Gastroesophageal sphincter (tissue), 4 donors: ENCODE results near the gene ALPP. TPM values are rescaled to one million over a fixed set of nuclear protein-coding genes. Genes with fewer than 3 reads are reported as not detected.

ENCODE experiments used
- ATAC-seq: fragments of 150-250 bp; one replicate; pipeline ENCODE4 v1.9.1; 2016; ENCODE audit warnings: mild to moderate bottlenecking, moderate library complexity
- H3K27ac ChIP-seq, 4 donors: fragments of 200-600 bp; sonication (generic) in 3 of 4; 1 replicate in 3 of 4; 2 replicates in 1 of 4; pipeline ENCODE4 v1.5.1; 2016 to 2019
- H3K27me3 ChIP-seq: fragments of 200-600 bp; sonication (generic); one replicate; pipeline ENCODE4 v1.5.1; 2019
- H3K36me3 ChIP-seq, 2 donors: fragments of 200-600 bp; sonication (generic); one replicate each; pipeline ENCODE4 v1.5.1; 2019; ENCODE audit warnings: control low read depth in 1 of 2
- H3K4me1 ChIP-seq, 3 donors: fragments of 200-600 bp; sonication (generic); 1 replicate in 2 of 3; 2 replicates in 1 of 3; pipeline ENCODE4 v1.5.1; 2016 to 2019; ENCODE audit warnings: control low read depth in 2 of 3
- H3K4me3 ChIP-seq, 2 donors: fragments of 200-600 bp; sonication (generic); one replicate each; pipeline ENCODE4 v1.5.1; 2019; ENCODE audit warnings: mild to moderate bottlenecking in 1 of 2, moderate library complexity in 1 of 2
- H3K9me3 ChIP-seq, 3 donors: fragments of 200-600 bp; sonication (generic); one replicate each; pipeline ENCODE4 v1.5.1; 2017 to 2019; ENCODE audit warnings: control low read depth in 2 of 3
- EP300 ChIP-seq: sonication (generic); formaldehyde crosslinking; IDR thresholded peaks from one replicate; pipeline ENCODE4 v1.6.1; 2017; ENCODE audit warnings: antibody characterized with exemption, mild to moderate bottlenecking
- POLR2A ChIP-seq, 2 donors: fragments of 450-650 bp; IDR thresholded peaks; one replicate each; pipeline ENCODE4 v1.6.1; 2017; ENCODE audit warnings: antibody characterized with exemption in 2 of 2, mild to moderate bottlenecking in 2 of 2, moderate library complexity in 1 of 2
- POLR2AphosphoS5 ChIP-seq: sonication (generic); formaldehyde crosslinking; IDR thresholded peaks from one replicate; pipeline ENCODE4 v1.6.1; 2017; ENCODE audit warnings: antibody characterized with exemption
- WGBS, 2 donors: methylation state at CpG; one replicate each; pipeline ENCODE4 v1.1.5; 2018; ENCODE audit warnings: low coverage in 1 of 2; 5-methylcytosine and 5-hydroxymethylcytosine counted together
- total RNA-seq, 4 donors: library from RNA; depleted of rRNA; stranded (reverse); fragments of >200 nt; gene quantifications; one replicate each; pipeline ENCODE4 v1.1.0, GENCODE V29; 2016
- TF ChIP-seq, protein P1 (sequence below), 4 experiments: fragments of 200-600 bp in 2 of 4; fragments of 450-650 bp in 2 of 4; sonication (generic) in 1 of 4; IDR thresholded peaks; one replicate each; pipeline ENCODE4 v1.5.1; 2017 to 2019; ENCODE audit warnings: antibody characterized with exemption in 4 of 4, mild to moderate bottlenecking in 2 of 4, moderate library complexity in 2 of 4

The ALPP gene
- total RNA-seq, 4 donors from 2014 or later, result not detected

- ATAC-seq, result no peak
- H3K4me3 ChIP-seq, result no peak overlapping the region
- H3K9me3 ChIP-seq, result no peaks in the 10 kb centered on the region
- peaks cover 56% of the 10 kb centered on the region for H3K27me3 ChIP-seq
- 45 to 50% methylated on average over 1 of the region's 7 CpGs for WGBS, 2 donors
- H3K4me1 ChIP-seq, result no peaks in the 10 kb centered on the region
- H3K27ac ChIP-seq, result no peak overlapping the region
- TF ChIP-seq POLR2AphosphoS5 (no peak), EP300 (no peak)
- TF ChIP-seq, protein P1, sequence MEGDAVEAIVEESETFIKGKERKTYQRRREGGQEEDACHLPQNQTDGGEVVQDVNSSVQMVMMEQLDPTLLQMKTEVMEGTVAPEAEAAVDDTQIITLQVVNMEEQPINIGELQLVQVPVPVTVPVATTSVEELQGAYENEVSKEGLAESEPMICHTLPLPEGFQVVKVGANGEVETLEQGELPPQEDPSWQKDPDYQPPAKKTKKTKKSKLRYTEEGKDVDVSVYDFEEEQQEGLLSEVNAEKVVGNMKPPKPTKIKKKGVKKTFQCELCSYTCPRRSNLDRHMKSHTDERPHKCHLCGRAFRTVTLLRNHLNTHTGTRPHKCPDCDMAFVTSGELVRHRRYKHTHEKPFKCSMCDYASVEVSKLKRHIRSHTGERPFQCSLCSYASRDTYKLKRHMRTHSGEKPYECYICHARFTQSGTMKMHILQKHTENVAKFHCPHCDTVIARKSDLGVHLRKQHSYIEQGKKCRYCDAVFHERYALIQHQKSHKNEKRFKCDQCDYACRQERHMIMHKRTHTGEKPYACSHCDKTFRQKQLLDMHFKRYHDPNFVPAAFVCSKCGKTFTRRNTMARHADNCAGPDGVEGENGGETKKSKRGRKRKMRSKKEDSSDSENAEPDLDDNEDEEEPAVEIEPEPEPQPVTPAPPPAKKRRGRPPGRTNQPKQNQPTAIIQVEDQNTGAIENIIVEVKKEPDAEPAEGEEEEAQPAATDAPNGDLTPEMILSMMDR (IDR thresholded peaks at IDR 0.05), result no peak
- no peaks in the 10 kb centered on the region for H3K36me3 ChIP-seq
Measured at GRCh38 chr2:232410238-232410900, 31.8 kb downstream of the ALPP start.

GRCh38 chr2:232411901-232412629, 33.5 kb downstream of the ALPP start:
- Histone ChIP-seq H3K27me3 (peaks cover 73% of the 10 kb centered on the region), H3K4me3 (no peak overlapping the region), H3K27ac (no peak overlapping the region), H3K9me3 (no peaks in the 10 kb centered on the region), H3K36me3 (no peaks in the 10 kb centered on the region), H3K4me1 (no peaks in the 10 kb centered on the region)
- TF ChIP-seq POLR2AphosphoS5 (no peak), EP300 (no peak), POLR2A (IDR thresholded peaks at IDR 0.05) (no peak)
- TF ChIP-seq, protein P1 (IDR thresholded peaks at IDR 0.05), result no peak
- WGBS, 2 donors, result 79 to 83% methylated on average over 3 to 6 of the region's 6 CpGs
- ATAC-seq, result no peak

- TF ChIP-seq POLR2AphosphoS5 (no peak), POLR2A (IDR thresholded peaks at IDR 0.05) (no peak), EP300 (no peak)
- TF ChIP-seq, protein P1 (IDR thresholded peaks at IDR 0.05), result no peak
- Histone ChIP-seq H3K36me3 (no peaks in the 10 kb centered on the region), H3K27ac (no peak overlapping the region), H3K4me1 (no peaks in the 10 kb centered on the region), H3K4me3 (no peak overlapping the region), H3K27me3 (peaks cover 76% of the 10 kb centered on the region), H3K9me3 (no peaks in the 10 kb centered on the region)
- ATAC-seq, result no peak
- WGBS, 2 donors, result 40 to 45% methylated on average over 5 of the region's 5 CpGs
Measured at GRCh38 chr2:232412986-232413385, 34.4 kb downstream of the ALPP start.

- Histone ChIP-seq H3K36me3 (no peaks in the 10 kb centered on the region), H3K4me3 (no peak overlapping the region), H3K27me3 (peaks cover 83% of the 10 kb centered on the region), H3K27ac (no peak overlapping the region), H3K9me3 (no peaks in the 10 kb centered on the region), H3K4me1 (peaks cover 0 to 19% (median 9%) of the 10 kb centered on the region in 3 donors)
- TF ChIP-seq POLR2AphosphoS5, result no peak
- no peak for TF ChIP-seq EP300
- TF ChIP-seq POLR2A (IDR thresholded peaks at IDR 0.05), result no peak
- TF ChIP-seq, protein P1 (IDR thresholded peaks at IDR 0.05), result no peak
- ATAC-seq, result no peak
- 80% methylated on average over 1 of the region's 8 CpGs; no CpG with 5 or more reads in 1 of the 2 donors for WGBS, 2 donors
Measured at GRCh38 chr2:232415138-232415690, 36.7 kb downstream of the ALPP start.
